GM12874 (cell line): ENCODE measurements around the gene DLG2.

Experiments
- TF ChIP-seq, protein P1 (sequence below): IDR thresholded peaks from 2 replicates; pipeline ENCODE4 v1.5.1; 2011; ENCODE audit warnings: low read depth, mild to moderate bottlenecking, control low read depth, low read length, moderate library complexity; ENCODE audit not compliant: insufficient read depth

Gene DLG2

DNA sequence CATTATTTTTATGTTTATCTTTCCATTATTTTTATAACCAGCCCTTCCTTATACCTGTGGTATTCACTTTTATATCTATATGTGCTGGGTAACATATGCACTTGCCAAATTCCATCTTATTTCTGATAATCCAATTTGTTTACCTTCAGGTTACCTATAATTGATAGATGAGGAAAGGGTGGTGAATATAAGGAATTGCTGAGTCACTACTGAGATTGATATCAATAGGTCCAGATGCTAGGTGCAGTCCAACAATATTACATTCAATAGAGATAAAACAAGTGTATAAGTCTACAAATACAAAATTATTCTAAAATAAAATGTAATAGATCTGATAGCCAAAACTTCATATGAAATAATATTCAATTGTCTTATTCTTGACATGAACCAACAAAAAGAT, 1582.0 kb downstream of the DLG2 start:
- TF ChIP-seq, protein P1, sequence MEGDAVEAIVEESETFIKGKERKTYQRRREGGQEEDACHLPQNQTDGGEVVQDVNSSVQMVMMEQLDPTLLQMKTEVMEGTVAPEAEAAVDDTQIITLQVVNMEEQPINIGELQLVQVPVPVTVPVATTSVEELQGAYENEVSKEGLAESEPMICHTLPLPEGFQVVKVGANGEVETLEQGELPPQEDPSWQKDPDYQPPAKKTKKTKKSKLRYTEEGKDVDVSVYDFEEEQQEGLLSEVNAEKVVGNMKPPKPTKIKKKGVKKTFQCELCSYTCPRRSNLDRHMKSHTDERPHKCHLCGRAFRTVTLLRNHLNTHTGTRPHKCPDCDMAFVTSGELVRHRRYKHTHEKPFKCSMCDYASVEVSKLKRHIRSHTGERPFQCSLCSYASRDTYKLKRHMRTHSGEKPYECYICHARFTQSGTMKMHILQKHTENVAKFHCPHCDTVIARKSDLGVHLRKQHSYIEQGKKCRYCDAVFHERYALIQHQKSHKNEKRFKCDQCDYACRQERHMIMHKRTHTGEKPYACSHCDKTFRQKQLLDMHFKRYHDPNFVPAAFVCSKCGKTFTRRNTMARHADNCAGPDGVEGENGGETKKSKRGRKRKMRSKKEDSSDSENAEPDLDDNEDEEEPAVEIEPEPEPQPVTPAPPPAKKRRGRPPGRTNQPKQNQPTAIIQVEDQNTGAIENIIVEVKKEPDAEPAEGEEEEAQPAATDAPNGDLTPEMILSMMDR = no peak

DNA sequence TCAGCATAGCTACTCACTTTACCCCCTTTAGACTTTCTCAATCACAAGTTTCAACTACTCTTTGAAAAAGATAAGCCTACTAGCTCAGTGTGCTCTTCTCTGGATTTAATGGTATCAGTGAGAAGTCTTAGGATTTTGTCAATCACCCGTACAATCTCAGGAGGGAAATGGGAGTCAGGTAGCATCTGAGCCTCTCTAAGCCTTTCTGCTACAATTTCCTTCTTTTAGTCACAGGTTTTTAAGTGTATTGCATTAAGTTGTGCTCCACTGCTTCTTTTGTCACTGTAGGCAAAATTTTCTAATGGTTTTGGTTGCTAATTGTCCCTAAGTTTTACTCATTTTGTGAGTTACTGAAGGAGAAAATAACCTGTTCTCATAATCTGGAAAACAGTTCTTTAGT, 1582.4 kb downstream of the DLG2 start:
- TF ChIP-seq, protein P1 = no peak

DNA sequence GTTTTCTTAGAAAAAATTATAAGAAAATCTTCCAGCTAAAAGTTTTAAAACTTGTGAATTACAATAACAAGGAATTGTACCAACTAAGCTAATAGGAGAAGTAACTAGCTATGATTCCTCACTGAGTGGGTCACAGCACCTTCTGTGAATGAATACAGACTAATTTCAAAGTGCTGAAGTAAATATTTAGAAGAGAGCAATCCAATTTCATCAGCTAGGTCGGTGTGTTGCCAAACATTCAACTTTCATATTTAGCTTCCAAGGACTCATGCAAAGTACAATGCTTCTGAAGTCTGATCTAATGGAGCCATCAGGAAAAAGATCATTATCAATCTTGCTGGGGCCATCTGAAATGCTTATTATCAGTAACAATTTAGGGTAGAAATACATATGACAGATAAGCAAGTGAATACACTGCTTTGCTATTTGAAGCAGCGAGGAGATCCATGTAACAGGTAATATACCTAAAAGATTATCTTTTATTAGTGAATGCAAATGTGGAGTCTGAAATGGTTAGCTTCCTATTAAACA, 1590.4 kb downstream of the DLG2 start:
- TF ChIP-seq, protein P1 = no peak

DNA sequence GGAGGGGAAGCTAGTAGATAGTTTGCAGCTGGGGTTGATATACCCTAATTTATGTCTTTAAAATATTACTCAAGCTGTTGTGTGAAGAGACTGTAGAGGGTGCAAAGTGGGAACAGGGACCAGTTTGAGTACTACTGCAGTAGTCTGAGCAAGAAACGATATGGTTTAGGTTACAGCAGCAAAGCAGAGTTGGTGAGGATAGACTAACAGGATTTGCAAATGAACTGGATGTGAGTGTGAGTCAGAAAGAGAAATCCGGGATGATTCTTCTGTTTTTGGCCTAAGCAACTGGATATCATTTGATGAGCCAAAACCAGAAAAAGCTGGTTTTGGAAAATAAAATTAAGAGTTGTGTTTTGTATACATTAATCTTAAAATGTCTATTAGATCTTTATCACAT, 1591.5 kb downstream of the DLG2 start:
- TF ChIP-seq, protein P1 = no peak

DNA sequence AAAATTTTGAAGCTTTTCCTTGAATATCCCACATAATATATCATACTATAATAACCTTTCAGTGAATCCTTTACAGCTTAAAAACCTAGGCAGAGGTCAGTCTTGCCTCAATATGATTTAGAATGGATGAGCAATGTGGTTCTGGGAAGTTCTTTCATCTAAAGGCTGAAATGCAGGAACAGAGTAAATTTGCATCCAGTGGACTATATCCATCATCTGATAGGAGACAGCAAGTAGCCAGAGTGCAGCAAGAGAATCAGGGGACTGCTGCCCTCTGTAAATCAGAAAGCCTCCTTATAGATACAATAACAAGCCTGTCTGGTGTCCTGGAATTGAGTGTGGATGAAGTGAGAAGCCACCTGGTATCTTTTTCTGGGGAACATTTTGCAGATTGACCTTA, 1592.7 kb downstream of the DLG2 start:
- TF ChIP-seq, protein P1 = no peak

DNA sequence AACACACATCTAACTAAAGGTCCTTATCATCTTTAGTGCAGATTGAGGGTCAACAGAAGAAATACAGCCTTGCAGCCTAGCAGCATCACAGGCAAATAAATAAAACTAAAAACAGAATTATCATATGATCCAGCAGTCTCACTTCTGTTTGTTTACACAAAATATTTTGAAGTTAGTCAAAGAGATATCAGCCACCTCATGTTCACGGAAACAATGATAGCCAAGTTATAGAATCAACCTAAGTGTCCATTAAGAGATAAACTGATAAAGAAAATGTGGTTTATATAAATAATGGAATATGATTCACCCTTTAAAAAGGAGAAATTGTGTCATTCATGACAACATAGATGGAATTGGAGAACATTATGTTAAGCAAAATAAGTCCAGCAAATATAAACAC, 1602.9 kb downstream of the DLG2 start:
- TF ChIP-seq, protein P1 = no peak

DNA sequence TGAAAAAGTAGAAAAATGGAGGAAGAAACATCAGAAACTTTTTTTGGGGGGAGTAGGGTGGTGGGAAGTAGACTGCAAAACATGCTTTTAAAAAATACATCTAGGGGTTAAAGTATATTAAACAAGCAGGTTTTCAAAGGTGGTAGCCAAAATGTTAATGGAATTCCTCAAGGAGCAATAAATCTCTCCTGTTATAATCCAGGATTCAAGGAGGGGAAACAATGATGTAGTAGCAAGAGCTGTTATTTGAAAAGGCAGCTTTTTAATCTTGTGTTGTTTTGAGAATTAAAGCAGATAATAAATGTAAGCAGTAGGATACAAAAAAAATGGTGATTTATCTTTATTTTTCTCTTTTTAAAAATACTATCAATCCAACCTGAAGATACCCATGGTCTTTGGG, 1604.4 kb downstream of the DLG2 start:
- TF ChIP-seq, protein P1 = no peak
